Measurements from ENCODE around the gene TCEAL1. TPM values are rescaled to one million over a fixed set of nuclear protein-coding genes. Genes with fewer than 3 reads are reported as not detected.

TCEAL1 gene
- total RNA-seq, 1 experiment from 2014 or later, result not detected

GRCh38 chrX:103644125-103644524 is 15.3 kb downstream of the TCEAL1 start:
- ChIA-PET RAD21 (ENCODE audit: low non-redundant PET in 1 of 2, low total read pairs in 2 of 2, uncharacterized antibody in 2 of 2, unreplicated experiment in 2 of 2) (no interaction called here), CTCF (no interaction called here), POLR2A (no interaction called here)
- no peak overlapping the region for H3K4me3 ChIP-seq (replicated peaks in 1 of 2; ENCODE audit: low read depth in 1 of 2, low read length in 2 of 2)
- DNase-seq (ENCODE audit: low read depth, low spot score) (no peak), ATAC-seq (no peak)
- intact Hi-C loops (cut with micrococcal nuclease), result no loop called here
- H4K20me1 ChIP-seq (ENCODE audit: insufficient read depth), result no peaks in the 10 kb centered on the region
- H3K79me2 ChIP-seq (ENCODE audit: insufficient read depth, low read length), result no peaks in the 10 kb centered on the region
- no peak overlapping the region for H3K4me2 ChIP-seq (ENCODE audit: low read length)
- peaks cover 2 to 14% of the 10 kb centered on the region in 2 experiments; a peak in 2 of 4 replicates for H3K4me1 ChIP-seq (ENCODE audit: control insufficient read depth in 1 of 2, insufficient read depth in 2 of 2, low read length in 2 of 2)
- no peaks in the 10 kb centered on the region for H3K9me2 ChIP-seq (ENCODE audit: insufficient read depth)
- no peak overlapping the region for H3K27ac ChIP-seq (ENCODE audit: low read depth, low read length)
- H3K27me3 ChIP-seq (ENCODE audit: insufficient read depth, low read length), result no peaks in the 10 kb centered on the region
- H2AFZ ChIP-seq (ENCODE audit: low read depth, low read length, poor library complexity, severe bottlenecking), result no peak overlapping the region
- TF ChIP-seq JUND (IDR thresholded peaks at IDR 0.05) (no peak), ATF3 (IDR thresholded peaks at IDR 0.05) (no peak), ZFX (IDR thresholded peaks at IDR 0.05) (no peak), SP1 (IDR thresholded peaks at IDR 0.05; ENCODE audit: low read depth) (no peak), CBX3 (IDR thresholded peaks at IDR 0.05; ENCODE audit: low read depth) (no peak), CTCF (IDR thresholded peaks at IDR 0.05 in 2 of 3, conservative IDR thresholded peaks at IDR 0.05 in 1 of 3; ENCODE audit: borderline replicate concordance in 1 of 3, insufficient read depth in 1 of 3, low read depth in 2 of 3, low read length in 2 of 3) (no peak), MAX (IDR thresholded peaks at IDR 0.05) (no peak), REST (IDR thresholded peaks at IDR 0.05; ENCODE audit: low read depth) (no peak), SRF (IDR thresholded peaks at IDR 0.05; ENCODE audit: low read depth) (no peak), EZH2 (IDR thresholded peaks at IDR 0.05) (no peak), RAD21 (IDR thresholded peaks at IDR 0.05; ENCODE audit: low read depth) (no peak), EGR1 (IDR thresholded peaks at IDR 0.05; ENCODE audit: low read depth) (no peak)
- no TSS peak for BruUV-seq (replicated peaks)
- no peak overlapping the region for H3K9ac ChIP-seq (ENCODE audit: low read length)
- no peaks in the 10 kb centered on the region for H3K9me3 ChIP-seq (ENCODE audit: control insufficient read depth in 1 of 2, insufficient read depth in 1 of 2, low read depth in 1 of 2, low read length in 2 of 2)
- H3K36me3 ChIP-seq (ENCODE audit: control insufficient read depth in 1 of 2, insufficient read depth in 2 of 2, low read length in 2 of 2), result no peaks in the 10 kb centered on the region
